NCI-H345 (cell line): ENCODE measurements around the gene ZC3H14.
"Not testable (repeated sequence)": the region's sequence is repeated elsewhere in the genome, so short reads cannot be mapped to it uniquely, and the experiment has no call there.

Experiments
- DNase-seq: peaks from one replicate; lab custom pipeline; 2025; lab: John Stamatoyannopoulos, UW

Gene ZC3H14

GRCh38 chr14:88562831-88563686 lies at the start of gene ZC3H14:
TSS of gene ZC3H14 (plus strand) at chr14:88563037. CDS start at chr14:88563134, 97 bp downstream.
- peak; percentile 89 for DNase-seq

- DNase-seq, result no peak
Measured at GRCh38 chr14:88515499-88516221, 47.2 kb upstream of the ZC3H14 start.

- DNase-seq, result peak; percentile 31
Measured at GRCh38 chr14:88516861-88517357, 45.9 kb upstream of the ZC3H14 start.

GRCh38 chr14:88518592-88519512 lies 44.0 kb upstream of the ZC3H14 start:
- no peak for DNase-seq

GRCh38 chr14:88519907-88520306 lies 42.9 kb upstream of the ZC3H14 start:
- no peak for DNase-seq

- DNase-seq, result no peak
Measured at GRCh38 chr14:88521818-88522217, 41.0 kb upstream of the ZC3H14 start.

GRCh38 chr14:88522393-88522792 lies 40.4 kb upstream of the ZC3H14 start:
- DNase-seq, result no peak

GRCh38 chr14:88529889-88530288 lies 32.9 kb upstream of the ZC3H14 start:
- not testable (repeated sequence) for DNase-seq

- DNase-seq, result no peak
Measured at GRCh38 chr14:88533064-88533602, 29.7 kb upstream of the ZC3H14 start.

GRCh38 chr14:88535149-88535548 lies 27.7 kb upstream of the ZC3H14 start:
- no peak for DNase-seq

GRCh38 chr14:88535813-88536212 lies 27.0 kb upstream of the ZC3H14 start:
- DNase-seq, result no peak

- no peak for DNase-seq
Measured at GRCh38 chr14:88541324-88541723, 21.5 kb upstream of the ZC3H14 start.

- DNase-seq, result no peak
Measured at GRCh38 chr14:88542857-88543795, 19.7 kb upstream of the ZC3H14 start.

- DNase-seq, result no peak
Measured at GRCh38 chr14:88545256-88545655, 17.6 kb upstream of the ZC3H14 start.

- no peak for DNase-seq
Measured at GRCh38 chr14:88546621-88547385, 16.0 kb upstream of the ZC3H14 start.

- DNase-seq, result no peak
Measured at GRCh38 chr14:88547386-88547780, 15.5 kb upstream of the ZC3H14 start.

GRCh38 chr14:88550078-88550477 lies 12.8 kb upstream of the ZC3H14 start:
- no peak for DNase-seq

- peak; percentile 50 for DNase-seq
Measured at GRCh38 chr14:88551094-88551870, 11.6 kb upstream of the ZC3H14 start.

- no peak for DNase-seq
Measured at GRCh38 chr14:88551980-88552431, 10.8 kb upstream of the ZC3H14 start.
